Tibial artery (tissue), 4 donors: ENCODE results near the gene NAP1L1.

Experiments used
- DNase-seq, 2 donors: peaks; one replicate each; pipeline ENCODE4 v3.0.0-alpha.2; 2019
- H3K27ac ChIP-seq, 2 donors: fragments of 200-600 bp; sonication (generic) in 1 of 2; 1 replicate in 1 of 2; 2 replicates in 1 of 2; pipeline ENCODE4 v1.5.1; 2018 to 2019; ENCODE audit warnings: mild to moderate bottlenecking in 1 of 2
- H3K27me3 ChIP-seq, 2 donors: fragments of 200-600 bp; sonication (generic) in 1 of 2; one replicate each; pipeline versions ENCODE4 v1.5.1 to v1.6.0; 2016 to 2019
- H3K36me3 ChIP-seq, 3 donors: fragments of 200-600 bp; sonication (generic) in 2 of 3; one replicate each; pipeline ENCODE4 v1.5.1; 2016 to 2019; ENCODE audit warnings: mild to moderate bottlenecking in 2 of 3
- H3K4me1 ChIP-seq, 4 donors: fragments of 200-600 bp; sonication (generic) in 2 of 4; 1 replicate in 3 of 4; 2 replicates in 1 of 4; pipeline ENCODE4 v1.5.1; 2016 to 2019
- H3K4me3 ChIP-seq, 2 donors: fragments of 200-600 bp; sonication (generic) in 1 of 2; 1 replicate in 1 of 2; 2 replicates in 1 of 2; pipeline ENCODE4 v1.5.1; 2018 to 2019; ENCODE audit warnings: mild to moderate bottlenecking in 2 of 2
- H3K9me3 ChIP-seq, 3 donors: fragments of 200-600 bp; sonication (generic) in 1 of 3; one replicate each; pipeline ENCODE4 v1.5.1; 2016 to 2019
- CTCF ChIP-seq, 2 experiments: fragments of 200-600 bp in 1 of 2; fragments of 450-650 bp in 1 of 2; IDR thresholded peaks; one replicate each; pipeline ENCODE4 v1.5.1; 2017 to 2019; ENCODE audit warnings: antibody characterized with exemption in 2 of 2, mild to moderate bottlenecking in 1 of 2, moderate library complexity in 1 of 2
- intact Hi-C: fragments of 100-400 bp; cut with DNase I; formaldehyde crosslinking; loops from one replicate; pipeline ENCODE4 v1.15.0; 2023; ENCODE audit warnings: low total_unique reads

The NAP1L1 gene

GRCh38 chr12:76038176-76038575 is 46.3 kb downstream of the NAP1L1 start:
- no peaks in the 10 kb centered on the region for H3K9me3 ChIP-seq
- no peak for TF ChIP-seq CTCF (IDR thresholded peaks at IDR 0.05)
- no peak overlapping the region for H3K27ac ChIP-seq
- peaks cover 0 to 10% (median 0%) of the 10 kb centered on the region in 4 donors for H3K4me1 ChIP-seq
- no peaks in the 10 kb centered on the region for H3K27me3 ChIP-seq
- intact Hi-C loops = no loop called here
- H3K4me3 ChIP-seq = no peak overlapping the region
- H3K36me3 ChIP-seq = peaks cover 0 to 5% (median 2%) of the 10 kb centered on the region in 3 donors
- no peak for DNase-seq

- Histone ChIP-seq H3K27ac (no peak overlapping the region), H3K4me3 (no peak overlapping the region), H3K36me3 (no peaks in the 10 kb centered on the region), H3K9me3 (no peaks in the 10 kb centered on the region), H3K27me3 (no peaks in the 10 kb centered on the region), H3K4me1 (peaks cover 0 to 16% (median 1%) of the 10 kb centered on the region in 4 donors)
- peak; percentile 82 to 91 for TF ChIP-seq CTCF (IDR thresholded peaks at IDR 0.05)
- intact Hi-C loops = loop anchor here (2.0 kb wide), 1 partner anchor 511 kb away; no protein-coding TSS in a partner anchor
- no peak for DNase-seq
Observed at GRCh38 chr12:76037130-76038103, 47.1 kb downstream of the NAP1L1 start.

GRCh38 chr12:76035045-76035444 is 49.4 kb downstream of the NAP1L1 start:
- Histone ChIP-seq H3K4me3 (no peak overlapping the region), H3K27ac (no peak overlapping the region), H3K27me3 (no peaks in the 10 kb centered on the region), H3K9me3 (no peaks in the 10 kb centered on the region), H3K4me1 (peaks cover 0 to 19% (median 2%) of the 10 kb centered on the region in 4 donors), H3K36me3 (no peaks in the 10 kb centered on the region)
- no peak for DNase-seq
- intact Hi-C loops = no loop called here
- TF ChIP-seq CTCF (IDR thresholded peaks at IDR 0.05) = no peak

- Histone ChIP-seq H3K4me3 (no peak overlapping the region), H3K27ac (peak overlapping the region in 1 of 2 donors; percentile 99), H3K4me1 (peaks cover 0 to 29% (median 7%) of the 10 kb centered on the region in 4 donors), H3K9me3 (no peaks in the 10 kb centered on the region), H3K36me3 (no peaks in the 10 kb centered on the region), H3K27me3 (no peaks in the 10 kb centered on the region)
- TF ChIP-seq CTCF (IDR thresholded peaks at IDR 0.05) = no peak
- intact Hi-C loops = loop anchor here (5.0 kb wide), 2 partner anchors 51 to 521 kb away; partner anchors contain the start of gene KRR1
- DNase-seq = no peak
Observed at GRCh38 chr12:76033081-76034011, 51.1 kb downstream of the NAP1L1 start.
